Measurements from ENCODE around the gene HDAC9. TPM values are rescaled to one million over a fixed set of nuclear protein-coding genes. Genes with fewer than 3 reads are reported as not detected.

HDAC9 gene
- total and polyA plus RNA-seq, 8 donors: 1.3 to 12.3 (median 3.5) TPM

- H3K4me1 ChIP-seq: no peaks in the 10 kb centered on the region
- TF ChIP-seq CTCF (IDR thresholded peaks at IDR 0.05): no peak
- DNase-seq: no peak
- no peak for FAIRE-seq
- no peaks in the 10 kb centered on the region for H3K9me3 ChIP-seq
- no peak overlapping the region for H3K4me3 ChIP-seq
- H3K36me3 ChIP-seq: no peaks in the 10 kb centered on the region
- WGBS, 2 donors: 54 to 65% methylated on average over 4 of the region's 4 CpGs
- no peak for ATAC-seq
- no peaks in the 10 kb centered on the region for H3K27me3 ChIP-seq
- intact Hi-C loops (cut with DNase I): no loop called here
- H3K27ac ChIP-seq: no peak overlapping the region
Observed at GRCh38 chr7:18886832-18887231, 391.3 kb downstream of the HDAC9 start.

GRCh38 chr7:18889436-18889835 lies 393.9 kb downstream of the HDAC9 start:
- no peak overlapping the region for H3K27ac ChIP-seq
- ATAC-seq (no peak), DNase-seq (no peak), FAIRE-seq (no peak)
- no peaks in the 10 kb centered on the region for H3K9me3 ChIP-seq
- no peaks in the 10 kb centered on the region for H3K27me3 ChIP-seq
- intact Hi-C loops (cut with DNase I): no loop called here
- H3K36me3 ChIP-seq: no peaks in the 10 kb centered on the region
- no peaks in the 10 kb centered on the region for H3K4me1 ChIP-seq
- 31 to 47% methylated on average over 1 of the region's 1 CpG for WGBS, 2 donors
- no peak overlapping the region for H3K4me3 ChIP-seq
- TF ChIP-seq CTCF (IDR thresholded peaks at IDR 0.05): no peak

- H3K27ac ChIP-seq: no peak overlapping the region
- WGBS, 2 donors: 49 to 69% methylated on average over 2 of the region's 2 CpGs
- H3K36me3 ChIP-seq: no peaks in the 10 kb centered on the region
- H3K9me3 ChIP-seq: no peaks in the 10 kb centered on the region
- intact Hi-C loops (cut with DNase I): no loop called here
- TF ChIP-seq CTCF (IDR thresholded peaks at IDR 0.05): no peak
- H3K4me1 ChIP-seq: no peaks in the 10 kb centered on the region
- FAIRE-seq: no peak
- no peak for DNase-seq
- H3K27me3 ChIP-seq: no peaks in the 10 kb centered on the region
- H3K4me3 ChIP-seq: no peak overlapping the region
- ATAC-seq: no peak
Observed at GRCh38 chr7:18890134-18890533, 394.6 kb downstream of the HDAC9 start.

GRCh38 chr7:18890885-18891621 lies 395.5 kb downstream of the HDAC9 start:
- no peak overlapping the region for H3K27ac ChIP-seq
- no peak for TF ChIP-seq CTCF (IDR thresholded peaks at IDR 0.05)
- FAIRE-seq: no peak
- ATAC-seq: no peak
- no peak for DNase-seq
- H3K4me1 ChIP-seq: no peaks in the 10 kb centered on the region
- no peak overlapping the region for H3K4me3 ChIP-seq
- 33 to 35% methylated on average over 4 of the region's 4 CpGs for WGBS, 2 donors
- H3K27me3 ChIP-seq: no peaks in the 10 kb centered on the region
- no peaks in the 10 kb centered on the region for H3K36me3 ChIP-seq
- intact Hi-C loops (cut with DNase I): no loop called here
- no peaks in the 10 kb centered on the region for H3K9me3 ChIP-seq

GRCh38 chr7:18893156-18893555 lies 397.6 kb downstream of the HDAC9 start:
- TF ChIP-seq CTCF (IDR thresholded peaks at IDR 0.05): no peak
- H3K4me3 ChIP-seq: no peak overlapping the region
- H3K27ac ChIP-seq: no peak overlapping the region
- H3K27me3 ChIP-seq: no peaks in the 10 kb centered on the region
- DNase-seq (no peak), ATAC-seq (no peak), FAIRE-seq (no peak)
- 62 to 71% methylated on average over 3 of the region's 3 CpGs for WGBS, 2 donors
- H3K4me1 ChIP-seq: no peaks in the 10 kb centered on the region
- H3K36me3 ChIP-seq: no peaks in the 10 kb centered on the region
- no peaks in the 10 kb centered on the region for H3K9me3 ChIP-seq
- intact Hi-C loops (cut with DNase I): no loop called here

Data from pancreas (tissue), 10 donors.